ENCODE results near the gene CSNK1G1.

CSNK1G1 gene

GRCh38 chr15:64288999-64289398, 67.0 kb downstream of the CSNK1G1 start:
- H3K4me3 ChIP-seq (ENCODE audit: low read depth in 1 of 2, low read length in 2 of 2) = no peak overlapping the region
- no peaks in the 10 kb centered on the region for H3K27me3 ChIP-seq (ENCODE audit: control insufficient read depth in 1 of 2, insufficient read depth in 2 of 2, low read length in 2 of 2)
- no peaks in the 10 kb centered on the region for H3K9me3 ChIP-seq (ENCODE audit: control insufficient read depth in 1 of 2, low read length in 2 of 2)
- peaks cover 0 to 2% of the 10 kb centered on the region in 2 donors for H3K36me3 ChIP-seq (ENCODE audit: control insufficient read depth in 1 of 2, insufficient read depth in 2 of 2, low read length in 2 of 2)
- H3K27ac ChIP-seq (ENCODE audit: low read depth, low read length) = no peak overlapping the region
- H3K4me1 ChIP-seq (ENCODE audit: control insufficient read depth in 1 of 2, insufficient read depth in 2 of 2, low read length in 2 of 2) = no peaks in the 10 kb centered on the region
- H3K9ac ChIP-seq (ENCODE audit: low read depth in 1 of 2, low read length in 2 of 2) = no peak overlapping the region

- Histone ChIP-seq H3K4me1 (ENCODE audit: control insufficient read depth in 1 of 2, insufficient read depth in 2 of 2, low read length in 2 of 2) (no peaks in the 10 kb centered on the region), H3K27ac (ENCODE audit: low read depth, low read length) (no peak overlapping the region)
Observed at GRCh38 chr15:64288577-64288976, 67.4 kb downstream of the CSNK1G1 start.

GRCh38 chr15:64287953-64288352, 68.0 kb downstream of the CSNK1G1 start:
- Histone ChIP-seq H3K27me3 (ENCODE audit: control insufficient read depth in 1 of 2, insufficient read depth in 2 of 2, low read length in 2 of 2) (no peaks in the 10 kb centered on the region), H3K9ac (ENCODE audit: low read depth in 1 of 2, low read length in 2 of 2) (no peak overlapping the region), H3K27ac (ENCODE audit: low read depth, low read length) (no peak overlapping the region), H3K36me3 (ENCODE audit: control insufficient read depth in 1 of 2, insufficient read depth in 2 of 2, low read length in 2 of 2) (peaks cover 0 to 2% of the 10 kb centered on the region in 2 donors), H3K4me1 (ENCODE audit: control insufficient read depth in 1 of 2, insufficient read depth in 2 of 2, low read length in 2 of 2) (no peaks in the 10 kb centered on the region), H3K4me3 (ENCODE audit: low read depth in 1 of 2, low read length in 2 of 2) (no peak overlapping the region), H3K9me3 (ENCODE audit: control insufficient read depth in 1 of 2, low read length in 2 of 2) (no peaks in the 10 kb centered on the region)

More at GRCh38 chr15:64288577-64288976, 67.4 kb downstream of the CSNK1G1 start:
- Histone ChIP-seq H3K4me3 (ENCODE audit: low read depth in 1 of 2, low read length in 2 of 2) (no peak overlapping the region), H3K9me3 (ENCODE audit: control insufficient read depth in 1 of 2, low read length in 2 of 2) (no peaks in the 10 kb centered on the region), H3K27me3 (ENCODE audit: control insufficient read depth in 1 of 2, insufficient read depth in 2 of 2, low read length in 2 of 2) (no peaks in the 10 kb centered on the region), H3K9ac (ENCODE audit: low read depth in 1 of 2, low read length in 2 of 2) (no peak overlapping the region), H3K36me3 (ENCODE audit: control insufficient read depth in 1 of 2, insufficient read depth in 2 of 2, low read length in 2 of 2) (peaks cover 0 to 2% of the 10 kb centered on the region in 2 donors)

GRCh38 chr15:64286473-64286872, 69.5 kb downstream of the CSNK1G1 start:
- Histone ChIP-seq H3K9ac (ENCODE audit: low read depth in 1 of 2, low read length in 2 of 2) (no peak overlapping the region), H3K9me3 (ENCODE audit: control insufficient read depth in 1 of 2, low read length in 2 of 2) (no peaks in the 10 kb centered on the region)

GRCh38 chr15:64285871-64286270, 70.1 kb downstream of the CSNK1G1 start:
- H3K36me3 ChIP-seq (ENCODE audit: control insufficient read depth in 1 of 2, insufficient read depth in 2 of 2, low read length in 2 of 2) = peaks cover 0 to 2% of the 10 kb centered on the region in 2 donors
- no peaks in the 10 kb centered on the region for H3K4me1 ChIP-seq (ENCODE audit: control insufficient read depth in 1 of 2, insufficient read depth in 2 of 2, low read length in 2 of 2)
- no peaks in the 10 kb centered on the region for H3K9me3 ChIP-seq (ENCODE audit: control insufficient read depth in 1 of 2, low read length in 2 of 2)
- no peaks in the 10 kb centered on the region for H3K27me3 ChIP-seq (ENCODE audit: control insufficient read depth in 1 of 2, insufficient read depth in 2 of 2, low read length in 2 of 2)
- no peak overlapping the region for H3K27ac ChIP-seq (ENCODE audit: low read depth, low read length)
- no peak overlapping the region for H3K4me3 ChIP-seq (ENCODE audit: low read depth in 1 of 2, low read length in 2 of 2)
- H3K9ac ChIP-seq (ENCODE audit: low read depth in 1 of 2, low read length in 2 of 2) = no peak overlapping the region

More at GRCh38 chr15:64286473-64286872, 69.5 kb downstream of the CSNK1G1 start:
- no peak overlapping the region for H3K4me3 ChIP-seq (ENCODE audit: low read depth in 1 of 2, low read length in 2 of 2)
- H3K27me3 ChIP-seq (ENCODE audit: control insufficient read depth in 1 of 2, insufficient read depth in 2 of 2, low read length in 2 of 2) = no peaks in the 10 kb centered on the region
- peaks cover 0 to 2% of the 10 kb centered on the region in 2 donors for H3K36me3 ChIP-seq (ENCODE audit: control insufficient read depth in 1 of 2, insufficient read depth in 2 of 2, low read length in 2 of 2)
- no peak overlapping the region for H3K27ac ChIP-seq (ENCODE audit: low read depth, low read length)
- H3K4me1 ChIP-seq (ENCODE audit: control insufficient read depth in 1 of 2, insufficient read depth in 2 of 2, low read length in 2 of 2) = no peaks in the 10 kb centered on the region

- H3K27ac ChIP-seq (ENCODE audit: low read depth, low read length) = no peak overlapping the region
- H3K27me3 ChIP-seq (ENCODE audit: control insufficient read depth in 1 of 2, insufficient read depth in 2 of 2, low read length in 2 of 2) = no peaks in the 10 kb centered on the region
- H3K4me3 ChIP-seq (ENCODE audit: low read depth in 1 of 2, low read length in 2 of 2) = no peak overlapping the region
- no peaks in the 10 kb centered on the region for H3K4me1 ChIP-seq (ENCODE audit: control insufficient read depth in 1 of 2, insufficient read depth in 2 of 2, low read length in 2 of 2)
- H3K9me3 ChIP-seq (ENCODE audit: control insufficient read depth in 1 of 2, low read length in 2 of 2) = no peaks in the 10 kb centered on the region
- H3K36me3 ChIP-seq (ENCODE audit: control insufficient read depth in 1 of 2, insufficient read depth in 2 of 2, low read length in 2 of 2) = no peaks in the 10 kb centered on the region
- H3K9ac ChIP-seq (ENCODE audit: low read depth in 1 of 2, low read length in 2 of 2) = no peak overlapping the region
Observed at GRCh38 chr15:64285150-64285549, 70.8 kb downstream of the CSNK1G1 start.

- H3K36me3 ChIP-seq (ENCODE audit: control insufficient read depth in 1 of 2, insufficient read depth in 2 of 2, low read length in 2 of 2) = no peaks in the 10 kb centered on the region
- H3K27me3 ChIP-seq (ENCODE audit: control insufficient read depth in 1 of 2, insufficient read depth in 2 of 2, low read length in 2 of 2) = no peaks in the 10 kb centered on the region
- H3K4me3 ChIP-seq (ENCODE audit: low read depth in 1 of 2, low read length in 2 of 2) = no peak overlapping the region
- no peaks in the 10 kb centered on the region for H3K9me3 ChIP-seq (ENCODE audit: control insufficient read depth in 1 of 2, low read length in 2 of 2)
- no peaks in the 10 kb centered on the region for H3K4me1 ChIP-seq (ENCODE audit: control insufficient read depth in 1 of 2, insufficient read depth in 2 of 2, low read length in 2 of 2)
- H3K9ac ChIP-seq (ENCODE audit: low read depth in 1 of 2, low read length in 2 of 2) = no peak overlapping the region
- no peak overlapping the region for H3K27ac ChIP-seq (ENCODE audit: low read depth, low read length)
Observed at GRCh38 chr15:64284042-64284441, 71.9 kb downstream of the CSNK1G1 start.

- no peak overlapping the region for H3K9ac ChIP-seq (ENCODE audit: low read depth in 1 of 2, low read length in 2 of 2)
- H3K27me3 ChIP-seq (ENCODE audit: control insufficient read depth in 1 of 2, insufficient read depth in 2 of 2, low read length in 2 of 2) = no peaks in the 10 kb centered on the region
- no peak overlapping the region for H3K4me3 ChIP-seq (ENCODE audit: low read depth in 1 of 2, low read length in 2 of 2)
- H3K9me3 ChIP-seq (ENCODE audit: control insufficient read depth in 1 of 2, low read length in 2 of 2) = no peaks in the 10 kb centered on the region
- no peak overlapping the region for H3K27ac ChIP-seq (ENCODE audit: low read depth, low read length)
- H3K36me3 ChIP-seq (ENCODE audit: control insufficient read depth in 1 of 2, insufficient read depth in 2 of 2, low read length in 2 of 2) = no peaks in the 10 kb centered on the region
- H3K4me1 ChIP-seq (ENCODE audit: control insufficient read depth in 1 of 2, insufficient read depth in 2 of 2, low read length in 2 of 2) = no peaks in the 10 kb centered on the region
Observed at GRCh38 chr15:64282701-64283100, 73.3 kb downstream of the CSNK1G1 start.

GRCh38 chr15:64279131-64279530, 76.8 kb downstream of the CSNK1G1 start:
- Histone ChIP-seq H3K9ac (ENCODE audit: low read depth in 1 of 2, low read length in 2 of 2) (no peak overlapping the region), H3K4me3 (ENCODE audit: low read depth in 1 of 2, low read length in 2 of 2) (no peak overlapping the region), H3K27ac (ENCODE audit: low read depth, low read length) (no peak overlapping the region), H3K27me3 (ENCODE audit: control insufficient read depth in 1 of 2, insufficient read depth in 2 of 2, low read length in 2 of 2) (no peaks in the 10 kb centered on the region), H3K4me1 (ENCODE audit: control insufficient read depth in 1 of 2, insufficient read depth in 2 of 2, low read length in 2 of 2) (peaks cover 0 to 4% of the 10 kb centered on the region in 2 donors), H3K9me3 (ENCODE audit: control insufficient read depth in 1 of 2, low read length in 2 of 2) (no peaks in the 10 kb centered on the region), H3K36me3 (ENCODE audit: control insufficient read depth in 1 of 2, insufficient read depth in 2 of 2, low read length in 2 of 2) (no peaks in the 10 kb centered on the region)

- Histone ChIP-seq H3K4me1 (ENCODE audit: control insufficient read depth in 1 of 2, insufficient read depth in 2 of 2, low read length in 2 of 2) (peaks cover 0 to 4% of the 10 kb centered on the region in 2 donors), H3K27me3 (ENCODE audit: control insufficient read depth in 1 of 2, insufficient read depth in 2 of 2, low read length in 2 of 2) (no peaks in the 10 kb centered on the region), H3K27ac (ENCODE audit: low read depth, low read length) (no peak overlapping the region), H3K9me3 (ENCODE audit: control insufficient read depth in 1 of 2, low read length in 2 of 2) (no peaks in the 10 kb centered on the region), H3K9ac (ENCODE audit: low read depth in 1 of 2, low read length in 2 of 2) (no peak overlapping the region), H3K4me3 (ENCODE audit: low read depth in 1 of 2, low read length in 2 of 2) (no peak overlapping the region), H3K36me3 (ENCODE audit: control insufficient read depth in 1 of 2, insufficient read depth in 2 of 2, low read length in 2 of 2) (no peaks in the 10 kb centered on the region)
Observed at GRCh38 chr15:64275934-64276333, 80.0 kb downstream of the CSNK1G1 start.
